Renal cortex interstitium (tissue), 11 donors: ENCODE results near the gene C10orf143. TPM values are rescaled to one million over a fixed set of nuclear protein-coding genes. Genes with fewer than 3 reads are reported as not detected.

Experiments
- DNase-seq, 11 donors: peaks; one replicate each; pipeline ENCODE4 v3.0.0-alpha.2; 2013; ENCODE audit warnings: low read depth in 9 of 11, low spot score in 4 of 11; ENCODE audit errors: extremely low read depth in 1 of 11
- polyA plus RNA-seq, 3 donors: library from polyadenylated mRNA; unstranded; fragments of 120-200 nt; gene quantifications; one replicate each; pipeline ENCODE4 v1.2.1, GENCODE V29; 2013; ENCODE audit not compliant: insufficient read length in 3 of 3

The C10orf143 gene
- polyA plus RNA-seq, 3 donors: 5.6 to 10.5 (median 6.5) TPM

DNA sequence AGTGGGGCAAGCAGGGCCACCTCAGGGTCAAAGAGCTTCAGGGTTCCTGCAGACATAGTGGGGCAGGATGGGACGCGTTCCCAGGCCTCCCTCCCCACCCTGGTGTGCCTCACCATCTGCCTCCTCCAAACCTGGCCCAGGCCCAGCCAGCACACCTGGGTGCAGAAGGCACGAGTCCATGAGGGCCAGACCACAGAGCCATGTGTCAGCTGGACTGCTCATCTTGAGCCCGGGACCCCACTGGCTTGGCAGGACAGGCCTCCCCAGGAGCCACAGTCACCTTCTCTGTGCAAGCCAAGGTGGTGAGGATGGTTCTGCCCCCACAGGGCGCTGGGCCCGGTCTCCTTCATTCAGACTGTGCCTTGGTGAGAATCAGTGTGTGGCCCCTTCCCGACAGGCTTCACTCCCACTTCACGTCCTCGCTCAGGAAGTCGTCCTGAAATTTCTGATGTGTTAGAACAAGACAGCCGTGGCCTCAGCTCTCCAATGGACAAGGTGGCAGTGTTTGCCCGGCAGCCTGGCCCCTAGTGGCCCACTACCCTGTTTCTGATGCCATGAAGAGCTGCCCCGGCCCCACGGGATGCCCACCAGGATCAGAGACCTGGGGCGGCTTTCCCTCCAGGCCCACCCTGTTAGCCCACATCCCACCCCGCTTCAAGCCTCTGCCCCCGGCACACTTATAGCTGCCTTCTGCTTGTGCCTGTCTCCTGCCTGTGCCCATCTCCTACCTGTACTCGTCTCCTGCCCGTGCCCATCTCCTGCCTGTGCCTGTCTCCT lies 87.0 kb downstream of the C10orf143 start:
- DNase-seq: no peak

DNA sequence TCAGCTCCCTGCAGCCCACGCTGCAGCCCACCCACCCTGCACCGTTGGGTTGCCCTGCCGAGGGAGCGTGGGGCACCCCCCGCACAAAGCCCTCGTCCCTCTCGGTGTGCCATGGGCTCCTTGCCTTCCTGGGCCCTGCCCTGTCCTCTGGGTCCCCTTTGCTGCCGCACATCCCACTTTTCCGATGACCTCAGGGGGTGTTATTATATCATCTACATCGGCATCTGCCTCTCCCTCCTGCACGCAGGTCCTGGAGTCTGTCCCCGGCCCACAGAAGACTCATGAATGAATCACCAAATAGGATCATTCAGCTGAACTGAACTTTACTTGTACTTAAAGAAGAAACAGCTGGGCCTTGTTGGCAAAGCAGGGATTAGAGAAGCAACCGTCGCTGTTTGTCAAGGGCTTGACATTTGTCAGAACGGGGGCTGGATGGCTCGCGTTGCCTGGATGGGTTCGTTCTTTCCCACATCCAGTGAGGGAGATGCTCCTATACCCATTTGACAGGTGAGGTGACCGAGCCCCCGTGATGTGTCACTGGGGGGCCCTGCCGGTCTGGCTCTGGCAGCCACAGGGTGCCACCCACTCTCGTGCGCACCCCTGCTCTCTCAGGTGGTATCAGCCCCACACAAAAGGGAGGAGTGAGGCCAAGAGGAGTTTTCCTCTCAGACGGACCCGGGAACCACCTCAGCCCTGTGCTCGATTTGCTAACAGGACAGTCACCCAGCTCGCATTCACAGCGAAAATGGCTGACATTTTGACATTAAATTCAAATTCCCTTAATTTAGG lies 87.9 kb downstream of the C10orf143 start:
- no peak for DNase-seq

DNA sequence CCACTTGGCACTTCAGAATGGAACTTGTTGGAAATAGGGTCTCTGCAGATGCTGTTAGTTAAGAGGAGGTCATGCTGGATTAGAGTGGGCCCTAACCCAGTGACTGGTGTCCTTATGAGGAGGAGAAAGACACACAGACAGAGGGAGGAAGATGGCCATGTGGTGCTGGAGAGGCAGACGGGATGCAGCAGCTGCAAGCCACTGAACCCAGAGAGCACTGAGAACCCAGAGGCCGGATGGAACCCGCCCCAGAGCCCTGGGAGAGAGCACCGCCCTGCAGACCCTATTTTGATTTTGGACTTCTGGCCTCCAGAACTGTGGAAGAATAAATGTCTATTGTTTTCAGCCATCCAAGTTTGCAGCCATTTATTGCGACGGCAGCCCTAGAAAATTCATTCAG lies 88.5 kb downstream of the C10orf143 start:
- DNase-seq: no peak

DNA sequence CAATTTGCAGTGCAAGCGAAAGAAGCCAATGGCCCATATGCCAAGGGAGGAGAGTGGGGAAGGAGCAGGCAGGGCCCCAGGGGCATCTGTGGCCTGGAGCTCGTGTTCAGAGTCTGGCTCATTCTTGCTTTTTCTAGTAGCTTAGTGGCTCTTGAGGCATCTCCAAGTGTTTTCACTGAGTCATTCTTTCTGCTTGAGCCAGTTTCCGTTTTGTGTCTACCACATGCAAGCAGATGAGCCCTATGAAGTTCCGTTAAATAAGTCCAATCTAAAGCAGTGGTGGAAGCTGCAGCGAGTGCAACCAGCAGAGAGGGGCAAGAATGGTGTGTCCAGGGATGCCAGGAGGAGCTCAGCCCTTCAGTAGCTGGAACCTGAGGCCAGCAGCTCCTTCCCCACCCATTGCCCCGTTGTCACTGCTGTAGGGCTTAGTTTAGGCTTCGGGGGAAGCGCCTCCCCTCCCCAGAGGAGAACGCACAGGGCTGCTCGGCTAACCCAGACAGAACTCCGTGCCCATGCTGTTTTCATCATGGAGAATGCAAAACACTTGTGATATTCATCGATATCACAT lies 89.2 kb downstream of the C10orf143 start:
- DNase-seq: no peak

DNA sequence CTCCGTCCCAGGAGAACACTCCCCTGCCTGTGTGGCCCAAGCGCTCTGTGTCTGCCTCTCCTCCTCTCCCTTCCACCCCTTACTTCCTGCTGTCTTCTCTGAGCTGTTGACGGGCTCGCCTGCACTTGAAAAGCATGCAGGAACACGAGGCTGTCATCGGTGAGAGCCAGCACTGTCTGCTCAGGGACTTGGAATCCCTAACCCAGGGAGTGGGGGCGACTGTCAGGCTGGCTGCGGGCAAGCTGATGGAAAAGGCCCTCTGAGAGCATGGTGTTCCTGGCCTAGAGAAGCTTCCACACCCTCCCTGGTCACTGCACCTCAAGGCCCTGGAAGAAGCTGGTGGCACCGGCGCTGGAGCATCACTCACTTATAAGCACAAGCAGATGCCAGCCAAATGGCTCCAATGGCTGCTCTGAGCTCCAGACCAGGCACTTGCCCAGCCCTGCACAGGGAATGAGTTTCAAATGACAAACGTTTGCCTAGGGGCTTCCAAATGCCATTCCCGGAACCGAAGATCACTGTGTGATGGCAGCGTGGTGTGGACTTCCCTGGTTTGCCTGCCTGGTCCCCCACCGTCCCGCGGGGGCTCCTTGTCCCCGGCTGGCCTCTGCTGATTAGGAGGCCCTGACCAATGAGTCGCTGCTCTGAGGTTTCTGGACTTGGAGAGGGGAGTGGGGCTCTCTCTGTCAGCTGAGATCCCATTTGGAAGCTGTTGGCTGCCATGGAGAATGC lies 89.8 kb downstream of the C10orf143 start:
- DNase-seq: no peak

DNA sequence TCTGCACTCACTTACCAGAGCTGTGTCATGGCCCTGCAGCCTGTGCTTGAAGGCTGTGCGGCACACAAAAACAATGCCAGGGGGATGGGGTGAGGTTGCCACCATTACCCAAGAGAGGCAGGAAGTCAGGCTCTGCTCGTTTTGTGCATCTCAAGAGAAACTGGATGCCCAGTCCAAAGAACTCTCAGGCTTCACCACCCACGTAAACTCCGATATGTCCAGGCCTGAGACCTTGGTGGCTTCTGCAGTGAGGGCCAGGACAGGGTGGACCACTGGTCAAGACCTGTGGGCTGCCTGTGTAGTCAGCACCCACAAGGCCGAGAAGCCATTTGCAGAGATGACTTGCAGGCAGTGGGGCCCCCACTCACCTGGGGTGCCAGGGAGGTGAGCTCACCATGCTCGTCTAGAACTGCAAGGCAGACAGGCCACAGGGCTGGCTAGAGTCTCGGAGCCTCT lies 91.9 kb downstream of the C10orf143 start:
- no peak for DNase-seq

DNA sequence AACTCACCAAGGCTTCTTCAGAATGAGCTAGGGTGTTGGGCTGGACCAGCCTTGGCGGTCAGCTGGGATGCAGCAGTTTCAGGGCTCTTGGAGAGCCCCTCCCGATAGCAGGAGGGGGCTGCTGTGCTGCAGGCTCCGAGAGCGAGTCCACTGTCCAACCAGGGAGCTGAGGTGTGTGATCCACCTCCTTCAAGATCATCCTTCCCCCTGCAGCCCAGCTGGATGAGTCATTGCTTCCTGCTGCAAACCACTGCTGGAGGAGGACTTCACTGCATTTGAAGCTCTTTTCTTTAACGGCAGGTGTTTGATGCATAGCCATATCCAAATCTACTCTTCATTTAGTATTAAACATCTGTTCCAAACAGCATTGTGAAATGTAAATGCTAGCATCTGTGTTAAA lies 92.4 kb downstream of the C10orf143 start:
- no peak for DNase-seq

DNA sequence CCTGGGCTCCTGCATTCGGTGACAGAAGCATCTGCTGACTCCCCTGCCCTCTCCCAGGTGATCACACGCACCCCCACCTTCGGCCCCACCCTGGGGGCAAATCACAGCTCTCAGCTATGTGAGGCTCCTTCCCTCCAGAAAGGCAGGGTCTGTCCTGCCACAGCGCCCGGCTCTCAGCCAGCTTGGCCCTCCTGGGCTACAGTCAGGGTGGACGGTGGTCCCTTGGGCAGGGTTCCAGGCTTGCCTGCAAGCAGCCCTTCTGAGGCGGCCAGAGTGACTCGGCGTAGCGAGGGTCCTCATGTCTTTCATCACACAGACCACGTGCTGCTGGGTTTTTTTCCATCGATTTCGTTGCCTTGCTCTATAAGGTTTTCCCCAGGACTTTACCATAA lies 93.0 kb downstream of the C10orf143 start:
- no peak for DNase-seq

DNA sequence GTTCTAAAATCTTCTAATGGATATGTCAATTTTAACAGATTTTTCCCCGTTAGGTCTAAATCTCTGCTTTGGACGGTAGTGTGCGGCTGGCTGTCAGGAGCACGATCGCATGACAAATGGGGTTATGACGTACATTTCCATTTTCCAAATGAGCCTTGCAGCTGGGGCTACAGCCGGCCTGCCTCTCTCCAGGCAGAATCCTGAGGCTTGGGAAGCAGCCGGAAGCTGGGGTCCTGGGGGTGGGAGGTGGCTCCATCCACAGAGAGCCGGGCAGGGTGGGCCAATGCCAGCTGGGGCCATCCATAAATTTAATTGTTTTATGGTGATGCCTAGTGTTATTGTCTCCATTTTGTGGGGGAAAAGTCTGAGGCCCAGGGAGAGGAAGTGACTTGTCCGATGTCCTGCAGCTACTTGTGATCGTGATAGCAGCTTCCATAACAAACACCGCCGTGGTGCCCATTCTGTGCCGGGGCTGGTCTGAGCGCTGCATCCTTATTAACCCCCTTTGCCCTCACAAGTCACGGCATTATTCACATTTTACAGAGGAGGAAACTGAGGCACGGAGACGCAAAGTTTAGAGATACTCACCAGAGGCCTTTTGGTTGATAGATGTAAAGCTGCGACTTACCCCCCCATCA lies 93.5 kb downstream of the C10orf143 start:
- no peak for DNase-seq

DNA sequence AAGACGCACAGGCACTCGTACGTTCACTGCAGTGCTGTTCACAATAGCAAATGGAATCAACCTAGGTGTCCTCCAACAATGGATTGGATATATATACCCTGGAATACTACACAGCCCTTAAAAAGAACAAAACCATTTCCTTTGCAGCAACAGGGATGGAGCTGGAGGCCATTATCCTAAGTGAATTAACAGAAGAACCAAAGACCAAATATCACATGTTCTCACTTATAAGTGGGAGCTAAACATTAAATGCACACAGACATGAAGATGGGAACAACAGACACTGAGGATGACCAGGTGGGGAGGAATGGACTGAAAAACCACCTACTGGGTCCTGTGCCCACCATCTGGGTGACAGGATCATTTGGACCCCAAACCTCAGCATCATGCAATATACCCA lies 94.5 kb downstream of the C10orf143 start:
- no peak for DNase-seq

DNA sequence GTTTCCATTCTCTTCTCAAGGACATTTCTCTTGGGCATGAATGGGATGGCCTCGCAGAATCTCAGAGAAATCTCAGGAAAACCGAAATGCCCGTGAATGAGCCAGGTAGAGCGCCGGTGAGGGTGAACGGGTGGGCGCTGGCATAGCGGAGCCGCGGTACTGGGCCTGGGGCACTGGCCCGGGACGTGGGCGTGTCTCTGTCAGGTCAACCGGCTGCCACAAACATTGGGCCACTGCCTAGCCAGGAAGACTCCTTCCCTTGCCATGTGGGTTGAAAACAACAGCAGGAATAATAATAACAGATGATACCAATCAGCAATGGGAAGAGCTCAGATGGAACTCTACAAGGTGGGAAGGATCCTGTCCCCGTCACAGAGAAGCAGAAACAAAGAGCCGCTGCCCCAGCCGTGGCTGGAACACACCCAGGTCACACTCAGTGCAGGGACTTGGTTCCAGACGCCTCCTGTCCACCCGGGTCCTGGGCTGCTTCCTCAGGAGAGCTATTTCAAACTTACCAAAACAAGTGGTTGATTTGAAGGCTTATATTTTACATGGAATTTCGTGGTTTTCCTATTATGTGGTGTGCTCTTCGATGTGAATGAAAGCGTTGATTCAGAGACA lies 95.4 kb downstream of the C10orf143 start:
- DNase-seq: no peak

DNA sequence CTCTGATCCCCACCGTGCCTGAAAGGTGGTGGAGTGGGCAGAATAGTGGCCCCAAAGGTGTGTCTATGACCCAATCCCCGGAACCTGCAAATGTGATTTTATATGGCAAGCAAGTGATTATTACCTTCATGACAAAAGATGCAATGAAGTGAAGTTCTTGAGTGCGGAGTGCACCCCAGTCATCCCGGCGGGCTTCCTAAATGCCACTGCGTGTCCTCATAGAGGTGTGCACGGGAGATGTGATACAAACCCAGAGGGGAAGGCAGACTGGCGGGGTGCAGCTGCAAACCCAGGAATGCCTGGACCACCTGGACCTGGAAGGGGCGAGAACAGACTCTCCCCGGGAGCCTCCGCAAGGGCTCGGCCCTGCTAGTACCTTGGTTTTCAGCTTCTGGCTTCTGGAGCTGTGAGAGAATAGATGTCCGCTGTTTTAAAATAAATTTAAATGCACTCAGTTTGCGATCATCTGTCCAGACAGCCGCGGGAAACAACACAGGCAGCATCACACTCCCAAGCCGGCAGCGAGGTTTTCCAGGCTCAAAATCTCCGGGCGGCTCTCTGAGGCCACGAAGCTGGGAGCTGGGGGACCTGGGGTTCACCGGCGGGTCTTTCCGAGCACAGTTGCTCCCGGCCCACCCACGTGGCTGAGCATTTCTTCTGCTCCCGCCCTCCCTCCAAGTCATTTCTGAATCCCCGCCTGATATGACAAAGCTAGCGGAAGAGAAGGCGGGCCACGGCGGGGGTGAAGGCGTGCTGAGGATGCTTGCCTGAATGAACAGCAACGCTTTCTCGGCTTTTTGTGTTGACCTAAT lies 96.2 kb downstream of the C10orf143 start:
- DNase-seq: peak in 1 of 11 donors; percentile 9

Other genes starting within 250 kb of the C10orf143 start
- gene EBF3, start 146.6 kb downstream of the C10orf143 start, polyA plus RNA-seq: 1 to 10 TPM; 1.6 to 2.4 (median 2.2) TPM
- gene GLRX3, start 25.6 kb upstream of the C10orf143 start, polyA plus RNA-seq: 10 to 100 TPM; 78.7 to 88.1 (median 81.0) TPM